BE2C (cell line): ENCODE measurements around the gene LPIN2.

Experiments used
- DNase-seq: peaks from one replicate; pipeline ENCODE4 v3.0.0-alpha.2; 2020
- H3K27me3 ChIP-seq: fragments of 250-450 bp; sonication (Bioruptor Pico); 2 replicates; pipeline ENCODE4 v1.5.1; 2020; ENCODE audit warnings: mild to moderate bottlenecking
- H3K36me3 ChIP-seq: fragments of 250-450 bp; sonication (Bioruptor Pico); 2 replicates; pipeline ENCODE4 v1.5.1; 2020; ENCODE audit warnings: mild to moderate bottlenecking
- H3K4me1 ChIP-seq: fragments of 250-450 bp; sonication (Bioruptor Pico); 2 replicates; pipeline ENCODE4 v1.5.1; 2020
- H3K4me3 ChIP-seq: 2 replicates; pipeline ENCODE4 v1.5.1; 2011; ENCODE audit warnings: low read depth, low read length
- H3K9me3 ChIP-seq: fragments of 250-450 bp; sonication (Bioruptor Pico); 2 replicates; pipeline ENCODE4 v1.5.1; 2020
- CTCF ChIP-seq: IDR thresholded peaks from 2 replicates; pipeline ENCODE4 v1.5.1; 2012; ENCODE audit warnings: mild to moderate bottlenecking, low read depth, low read length

LPIN2 gene

GRCh38 chr18:2994020-2994589 is 18.8 kb downstream of the LPIN2 start:
- H3K9me3 ChIP-seq, result no peaks in the 10 kb centered on the region
- TF ChIP-seq CTCF, result no peak

GRCh38 chr18:2992995-2993877 is 19.7 kb downstream of the LPIN2 start:
- DNase-seq, result no peak
- Histone ChIP-seq H3K4me1 (no peaks in the 10 kb centered on the region), H3K27me3 (no peaks in the 10 kb centered on the region), H3K4me3 (no peak overlapping the region), H3K36me3 (no peaks in the 10 kb centered on the region), H3K9me3 (no peaks in the 10 kb centered on the region)
- TF ChIP-seq CTCF, result no peak

More at GRCh38 chr18:2994020-2994589, 18.8 kb downstream of the LPIN2 start:
- DNase-seq, result no peak
- Histone ChIP-seq H3K4me1 (no peaks in the 10 kb centered on the region), H3K4me3 (no peak overlapping the region), H3K36me3 (no peaks in the 10 kb centered on the region), H3K27me3 (no peaks in the 10 kb centered on the region)

- H3K36me3 ChIP-seq, result no peaks in the 10 kb centered on the region
- no peaks in the 10 kb centered on the region for H3K9me3 ChIP-seq
- H3K27me3 ChIP-seq, result no peaks in the 10 kb centered on the region
- no peaks in the 10 kb centered on the region for H3K4me1 ChIP-seq
- no peak overlapping the region for H3K4me3 ChIP-seq
- no peak for DNase-seq
- TF ChIP-seq CTCF, result no peak
These were observed 21.8 kb downstream of the LPIN2 start for GRCh38 chr18:2990956-2991640.

- H3K9me3 ChIP-seq, result no peaks in the 10 kb centered on the region
- no peaks in the 10 kb centered on the region for H3K27me3 ChIP-seq
These were observed 24.8 kb downstream of the LPIN2 start for GRCh38 chr18:2987876-2988790.

More at GRCh38 chr18:2987876-2988790, 24.8 kb downstream of the LPIN2 start:
- H3K4me3 ChIP-seq, result no peak overlapping the region
- no peak for TF ChIP-seq CTCF
- H3K4me1 ChIP-seq, result no peaks in the 10 kb centered on the region
- DNase-seq, result no peak
- no peaks in the 10 kb centered on the region for H3K36me3 ChIP-seq
